ENCODE results near the gene HNRNPLL. TPM values are rescaled to one million over a fixed set of nuclear protein-coding genes. Genes with fewer than 3 reads are reported as not detected.

HNRNPLL gene
- total and polyA plus RNA-seq, 7 donors, result 6.4 to 22.4 (median 17.8) TPM

- ATAC-seq (peak in 1 of 4 donors; percentile 28), DNase-seq (no peak)
- H3K9me3 ChIP-seq, result no peaks in the 10 kb centered on the region
- intact Hi-C loops (cut with DNase I), result no loop called here
- peak overlapping the region; percentile 89 for H3K27ac ChIP-seq
- no peaks in the 10 kb centered on the region for H3K36me3 ChIP-seq (ENCODE audit: insufficient read depth in 1 of 2, low read depth in 1 of 2)
- H3K27me3 ChIP-seq (ENCODE audit: insufficient read depth in 3 of 3, low read length in 2 of 3), result no peaks in the 10 kb centered on the region
- 37 to 65% (median 38%) methylated on average over 6 of the region's 6 CpGs for WGBS, 3 donors
- H3K4me3 ChIP-seq, result peak overlapping the region; percentile 11
- H3K4me1 ChIP-seq, result peaks cover 22% of the 10 kb centered on the region
- no peak for TF ChIP-seq CTCF (IDR thresholded peaks at IDR 0.05)
Measured at GRCh38 chr2:38517284-38517683, 85.4 kb downstream of the HNRNPLL start.

GRCh38 chr2:38516526-38516925 lies 86.2 kb downstream of the HNRNPLL start:
- intact Hi-C loops (cut with DNase I), result no loop called here
- 71 to 80% (median 77%) methylated on average over 6 of the region's 6 CpGs for WGBS, 3 donors
- H3K27ac ChIP-seq, result peak overlapping the region; percentile 89

DNA sequence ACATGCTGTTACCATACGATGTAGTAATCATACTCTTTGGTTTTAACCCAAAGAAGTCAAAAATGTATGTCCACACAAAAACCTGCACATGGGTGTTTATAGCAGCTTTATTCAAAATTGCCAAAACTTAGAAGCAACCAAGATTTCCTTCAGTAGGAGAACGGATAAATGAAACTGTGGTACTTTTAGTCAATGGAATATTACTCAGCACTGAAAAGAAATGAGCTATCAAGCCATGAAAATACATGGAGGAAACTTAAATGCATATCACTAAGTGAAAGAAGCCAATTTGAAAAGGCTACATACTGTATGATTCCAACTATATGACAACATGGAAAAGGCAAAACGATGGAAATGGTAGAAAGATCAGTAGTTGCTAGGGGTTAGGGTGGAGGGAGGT lies 86.6 kb downstream of the HNRNPLL start:
- H3K4me3 ChIP-seq, result peak overlapping the region; percentile 53
- H3K27ac ChIP-seq, result peak overlapping the region; percentile 89
- TF ChIP-seq CTCF (IDR thresholded peaks at IDR 0.05), result no peak
- no peaks in the 10 kb centered on the region for H3K27me3 ChIP-seq (ENCODE audit: insufficient read depth in 3 of 3, low read length in 2 of 3)
- no peaks in the 10 kb centered on the region for H3K36me3 ChIP-seq (ENCODE audit: insufficient read depth in 1 of 2, low read depth in 1 of 2)
- peaks cover 22% of the 10 kb centered on the region for H3K4me1 ChIP-seq
- no peaks in the 10 kb centered on the region for H3K9me3 ChIP-seq
- 79 to 80% (median 79%) methylated on average over 3 of the region's 3 CpGs for WGBS, 3 donors
- DNase-seq (no peak), ATAC-seq (no peak)
- intact Hi-C loops (cut with DNase I), result no loop called here

More at GRCh38 chr2:38516526-38516925, 86.2 kb downstream of the HNRNPLL start:
- no peaks in the 10 kb centered on the region for H3K9me3 ChIP-seq
- TF ChIP-seq CTCF (IDR thresholded peaks at IDR 0.05), result no peak
- H3K4me3 ChIP-seq, result no peak overlapping the region
- no peaks in the 10 kb centered on the region for H3K27me3 ChIP-seq (ENCODE audit: insufficient read depth in 3 of 3, low read length in 2 of 3)
- ATAC-seq (no peak), DNase-seq (no peak)
- H3K36me3 ChIP-seq (ENCODE audit: insufficient read depth in 1 of 2, low read depth in 1 of 2), result no peaks in the 10 kb centered on the region
- peaks cover 22% of the 10 kb centered on the region for H3K4me1 ChIP-seq

DNA sequence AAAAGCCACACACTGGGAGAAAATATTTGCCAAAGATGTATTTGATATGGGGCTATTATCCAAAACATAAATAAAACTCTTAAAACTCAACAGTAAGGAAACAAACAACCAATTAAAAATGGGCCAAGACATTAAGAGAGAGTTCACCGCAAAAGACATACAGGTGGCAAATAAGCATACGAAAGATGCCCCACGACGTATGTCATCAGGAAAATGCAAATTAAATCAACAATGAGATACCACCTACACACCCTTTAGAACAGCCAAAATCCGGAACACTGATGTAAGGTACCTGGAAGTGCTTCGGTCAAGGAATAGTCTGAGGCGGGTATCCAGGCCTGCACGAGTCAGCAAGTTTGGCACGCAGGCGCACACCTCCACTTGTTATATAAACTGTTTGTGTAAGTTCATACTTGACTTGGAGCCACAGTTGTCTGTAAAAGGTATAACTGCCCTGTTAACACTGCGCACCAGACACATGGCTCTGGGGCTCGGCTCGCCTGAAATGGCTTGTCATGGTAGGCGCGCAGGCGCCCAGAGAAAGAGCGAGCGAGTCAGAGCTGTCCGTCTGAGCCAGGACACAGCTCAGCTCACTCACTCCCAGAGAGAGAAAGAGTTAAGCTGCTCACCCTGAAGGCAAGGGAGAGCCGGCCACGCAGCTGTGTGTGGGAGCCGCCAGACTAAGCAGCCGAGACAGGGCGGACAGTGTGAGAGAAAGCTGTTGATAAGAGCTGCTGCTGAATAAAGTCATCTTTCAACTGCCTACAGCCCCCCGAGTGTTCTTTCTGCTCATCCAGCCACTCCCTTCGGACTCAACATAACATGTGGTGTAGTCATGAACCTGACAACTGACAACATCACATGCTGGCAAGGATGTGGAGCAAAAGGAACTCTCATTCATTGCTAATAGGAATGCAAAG lies 87.3 kb downstream of the HNRNPLL start:
- Histone ChIP-seq H3K27ac (peak overlapping the region; percentile 89), H3K9me3 (no peaks in the 10 kb centered on the region), H3K4me1 (peaks cover 22% of the 10 kb centered on the region), H3K27me3 (ENCODE audit: insufficient read depth in 3 of 3, low read length in 2 of 3) (no peaks in the 10 kb centered on the region), H3K4me3 (peak overlapping the region; percentile 53), H3K36me3 (ENCODE audit: insufficient read depth in 1 of 2, low read depth in 1 of 2) (no peaks in the 10 kb centered on the region)
- DNase-seq, result peak; percentile 64 to 84
- intact Hi-C loops (cut with DNase I), result no loop called here
- 49 to 68% (median 60%) methylated on average over 26 of the region's 26 CpGs for WGBS, 3 donors
- TF ChIP-seq CTCF (IDR thresholded peaks at IDR 0.05), result no peak
- ATAC-seq, result peak; percentile 85 to 91 (median 88)
